ENCODE results near the gene FCER1G. TPM values are rescaled to one million over a fixed set of nuclear protein-coding genes. Genes with fewer than 3 reads are reported as not detected.

Gene FCER1G
- total RNA-seq, 1 donor from 2014 or later = not detected

- TF ChIP-seq CTCF (IDR thresholded peaks at IDR 0.05; ENCODE audit: insufficient read depth, low read length, poor library complexity, severe bottlenecking) = no peak
Measured at GRCh38 chr1:161259765-161260164, 44.7 kb downstream of the FCER1G start.

GRCh38 chr1:161260376-161261260, 45.5 kb downstream of the FCER1G start:
- DNase-seq (ENCODE audit: low read depth) = no peak
- TF ChIP-seq CTCF (IDR thresholded peaks at IDR 0.05; ENCODE audit: insufficient read depth, low read length, poor library complexity, severe bottlenecking) = no peak
- Histone ChIP-seq H3K27me3 (ENCODE audit: control insufficient read depth, insufficient read depth, low read length) (peaks cover 42% of the 10 kb centered on the region), H3K4me3 (ENCODE audit: low read depth, low read length) (no peak overlapping the region), H3K36me3 (ENCODE audit: control insufficient read depth, insufficient read depth, low read length) (no peaks in the 10 kb centered on the region)

More at GRCh38 chr1:161259765-161260164, 44.7 kb downstream of the FCER1G start:
- Histone ChIP-seq H3K4me3 (ENCODE audit: low read depth, low read length) (no peak overlapping the region), H3K27me3 (ENCODE audit: control insufficient read depth, insufficient read depth, low read length) (peaks cover 42% of the 10 kb centered on the region), H3K36me3 (ENCODE audit: control insufficient read depth, insufficient read depth, low read length) (no peaks in the 10 kb centered on the region)
- DNase-seq (ENCODE audit: low read depth) = no peak

DNA sequence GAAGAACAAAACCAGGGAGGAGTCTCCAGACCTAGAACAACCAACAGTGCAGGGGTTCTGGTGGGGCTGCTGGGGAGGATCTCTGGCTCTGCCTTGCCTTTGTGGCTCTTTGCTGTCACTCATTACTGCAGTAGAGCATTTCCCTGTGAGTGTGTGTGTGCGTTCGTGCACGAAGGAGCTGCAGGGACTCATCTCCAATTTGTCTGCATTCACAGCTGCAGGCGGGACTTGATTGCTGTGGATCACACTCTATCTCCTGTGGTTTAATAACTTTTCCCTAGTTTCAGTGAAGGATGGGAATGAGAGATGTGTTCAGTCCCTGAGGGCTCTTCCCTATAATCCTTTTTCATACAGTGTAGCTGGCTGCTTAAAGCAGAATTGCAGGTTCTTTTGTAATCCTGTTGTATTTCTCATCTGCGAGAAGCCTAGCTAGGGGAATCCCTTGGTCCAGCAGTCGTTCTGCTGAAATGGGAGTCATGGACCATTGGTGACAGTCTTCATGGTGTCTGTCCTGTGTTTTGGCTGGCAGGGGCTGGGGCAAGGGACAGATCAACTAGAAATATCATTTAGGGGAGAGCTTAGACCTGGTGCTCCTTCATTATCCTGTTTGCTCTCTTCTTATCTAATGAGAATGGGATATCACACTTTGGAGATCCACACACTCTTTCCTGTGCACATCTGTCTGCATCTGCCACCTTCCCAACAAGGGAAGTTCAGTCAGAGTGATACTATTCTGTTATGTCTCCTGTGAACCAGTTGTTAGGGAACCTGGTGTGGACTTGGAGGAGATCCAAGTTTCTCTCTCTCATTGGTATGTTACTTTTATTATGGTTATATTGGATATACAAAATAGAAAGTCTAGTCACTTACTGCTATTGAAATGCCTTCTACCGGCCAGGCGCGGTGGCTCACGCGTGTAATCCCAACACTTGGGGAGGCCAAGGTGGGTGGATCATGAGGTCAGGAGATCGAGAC, 46.5 kb downstream of the FCER1G start:
- Histone ChIP-seq H3K27me3 (ENCODE audit: control insufficient read depth, insufficient read depth, low read length) (peaks cover 42% of the 10 kb centered on the region), H3K4me3 (ENCODE audit: low read depth, low read length) (no peak overlapping the region), H3K36me3 (ENCODE audit: control insufficient read depth, insufficient read depth, low read length) (no peaks in the 10 kb centered on the region)
- DNase-seq (ENCODE audit: low read depth) = no peak
- no peak for TF ChIP-seq CTCF (IDR thresholded peaks at IDR 0.05; ENCODE audit: insufficient read depth, low read length, poor library complexity, severe bottlenecking)

- H3K27me3 ChIP-seq (ENCODE audit: control insufficient read depth, insufficient read depth, low read length) = peaks cover 16% of the 10 kb centered on the region
- DNase-seq (ENCODE audit: low read depth) = no peak
- H3K36me3 ChIP-seq (ENCODE audit: control insufficient read depth, insufficient read depth, low read length) = no peaks in the 10 kb centered on the region
- H3K4me3 ChIP-seq (ENCODE audit: low read depth, low read length) = no peak overlapping the region
- TF ChIP-seq CTCF (IDR thresholded peaks at IDR 0.05; ENCODE audit: insufficient read depth, low read length, poor library complexity, severe bottlenecking) = no peak
Measured at GRCh38 chr1:161265305-161265704, 50.2 kb downstream of the FCER1G start.

DNA sequence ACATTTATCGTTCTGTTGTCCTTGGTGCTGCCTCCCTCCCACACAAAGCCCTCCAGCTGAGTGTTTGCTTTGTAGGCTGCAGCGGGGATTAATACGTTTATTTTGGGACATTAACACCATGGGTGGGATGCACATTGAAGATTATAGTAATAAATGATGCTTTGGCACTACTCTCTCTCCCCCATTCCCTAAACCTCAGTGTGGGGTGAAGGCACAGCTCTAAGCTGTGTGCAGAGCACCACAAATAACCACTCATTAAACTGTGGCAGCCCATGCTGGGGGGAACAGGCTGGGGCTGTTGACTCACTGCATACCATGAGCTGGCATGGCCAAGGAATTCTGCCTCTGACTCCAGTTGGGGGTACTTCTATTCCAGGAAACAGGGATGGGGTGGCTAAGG, 51.1 kb downstream of the FCER1G start:
- H3K36me3 ChIP-seq (ENCODE audit: control insufficient read depth, insufficient read depth, low read length) = no peaks in the 10 kb centered on the region
- H3K27me3 ChIP-seq (ENCODE audit: control insufficient read depth, insufficient read depth, low read length) = peaks cover 7% of the 10 kb centered on the region
- DNase-seq (ENCODE audit: low read depth) = no peak
- TF ChIP-seq CTCF (IDR thresholded peaks at IDR 0.05; ENCODE audit: insufficient read depth, low read length, poor library complexity, severe bottlenecking) = no peak
- no peak overlapping the region for H3K4me3 ChIP-seq (ENCODE audit: low read depth, low read length)

Data from kidney epithelial cell (primary cell).